CD8-positive, alpha-beta memory T cell (primary cell): ENCODE measurements around the gene SFXN3. TPM values are rescaled to one million over a fixed set of nuclear protein-coding genes. Genes with fewer than 3 reads are reported as not detected.
A peak's percentile ranks its signal among the peaks of the same experiment; 100 is the strongest.

Source experiments
- CTCF ChIA-PET: fragments of 350-600 bp; sonication (Branson Sonifier 250); formaldehyde crosslinking; loops from one replicate; lab custom pipeline; 2021; ENCODE audit warnings: antibody characterized with exemption; lab: Charles Lee
- POLR2A ChIA-PET: fragments of 350-600 bp; sonication (Branson Sonifier 250); formaldehyde crosslinking; loops from one replicate; lab custom pipeline; 2021; ENCODE audit warnings: antibody characterized with exemption; lab: Charles Lee
- DNase-seq, 5 donors: peaks; one replicate each; pipeline versions ENCODE4 v3.0.0 to v3.0.0-alpha.2; 2020 to 2022; ENCODE audit warnings: mixed read lengths in 1 of 5
- H3K27ac ChIP-seq: one replicate; pipeline ENCODE4 v1.7.0; 2013; ENCODE audit warnings: low read depth, mild to moderate bottlenecking, low read length, moderate library complexity
- H3K27me3 ChIP-seq: 2 replicates; pipeline ENCODE4 v1.7.0; 2013; ENCODE audit warnings: low read length, mild to moderate bottlenecking; ENCODE audit not compliant: insufficient read depth, poor library complexity, severe bottlenecking
- H3K36me3 ChIP-seq: 2 replicates; pipeline ENCODE4 v1.7.0; 2013; ENCODE audit warnings: mild to moderate bottlenecking, low read length, moderate library complexity; ENCODE audit not compliant: insufficient read depth
- H3K4me1 ChIP-seq: 2 replicates; pipeline ENCODE4 v1.7.0; 2013; ENCODE audit warnings: mild to moderate bottlenecking, low read length, moderate library complexity; ENCODE audit not compliant: insufficient read depth
- H3K4me3 ChIP-seq: 2 replicates; pipeline ENCODE4 v1.7.0; 2013; ENCODE audit warnings: mild to moderate bottlenecking, low read length
- H3K9me3 ChIP-seq: 2 replicates; pipeline ENCODE4 v1.7.0; 2013; ENCODE audit warnings: mild to moderate bottlenecking, low read length
- H3K27ac Mint-ChIP-seq, 8 donors: one replicate each; pipeline ENCODE4 v1.8.0; 2020 to 2021; ENCODE audit warnings: mixed read lengths in 8 of 8, mild to moderate bottlenecking in 6 of 8, inconsistent platforms in 3 of 8, moderate library complexity in 3 of 8
- H3K27me3 Mint-ChIP-seq, 2 donors: one replicate each; pipeline ENCODE4 v1.8.0; 2020 to 2021; ENCODE audit warnings: mixed read lengths in 2 of 2, mild to moderate bottlenecking in 1 of 2, moderate library complexity in 1 of 2
- H3K36me3 Mint-ChIP-seq, 3 donors: one replicate each; pipeline ENCODE4 v1.8.0; 2020 to 2021; ENCODE audit warnings: mixed read lengths in 3 of 3, inconsistent platforms in 1 of 3, mild to moderate bottlenecking in 1 of 3
- H3K4me1 Mint-ChIP-seq, 3 donors: one replicate each; pipeline ENCODE4 v1.8.0; 2020 to 2021; ENCODE audit warnings: mixed read lengths in 3 of 3, inconsistent platforms in 1 of 3, mild to moderate bottlenecking in 1 of 3
- H3K4me3 Mint-ChIP-seq, 7 donors: one replicate each; pipeline ENCODE4 v1.8.0; 2020 to 2021; ENCODE audit warnings: mixed read lengths in 7 of 7, mild to moderate bottlenecking in 6 of 7, moderate library complexity in 4 of 7, inconsistent platforms in 2 of 7
- H3K9me3 Mint-ChIP-seq, 5 donors: one replicate each; pipeline ENCODE4 v1.8.0; 2020 to 2022; ENCODE audit warnings: mixed read lengths in 5 of 5, mild to moderate bottlenecking in 3 of 5, moderate library complexity in 2 of 5, inconsistent platforms in 1 of 5
- polyA plus RNA-seq: library from polyadenylated mRNA; unstranded; fragments of 300-500 nt; fragmentation: Illumina TruSeq; gene quantifications from one replicate; pipeline ENCODE4 v1.2.3, GENCODE V29; 2021
- total RNA-seq, 2 experiments: library from RNA; stranded (reverse); gene quantifications; one replicate each; pipeline ENCODE4 v1.2.3, GENCODE V29; 2021

The SFXN3 gene
- total and polyA plus RNA-seq, 3 experiments from 2014 or later: 17.6 to 26.5 (median 25.2) TPM

DNA sequence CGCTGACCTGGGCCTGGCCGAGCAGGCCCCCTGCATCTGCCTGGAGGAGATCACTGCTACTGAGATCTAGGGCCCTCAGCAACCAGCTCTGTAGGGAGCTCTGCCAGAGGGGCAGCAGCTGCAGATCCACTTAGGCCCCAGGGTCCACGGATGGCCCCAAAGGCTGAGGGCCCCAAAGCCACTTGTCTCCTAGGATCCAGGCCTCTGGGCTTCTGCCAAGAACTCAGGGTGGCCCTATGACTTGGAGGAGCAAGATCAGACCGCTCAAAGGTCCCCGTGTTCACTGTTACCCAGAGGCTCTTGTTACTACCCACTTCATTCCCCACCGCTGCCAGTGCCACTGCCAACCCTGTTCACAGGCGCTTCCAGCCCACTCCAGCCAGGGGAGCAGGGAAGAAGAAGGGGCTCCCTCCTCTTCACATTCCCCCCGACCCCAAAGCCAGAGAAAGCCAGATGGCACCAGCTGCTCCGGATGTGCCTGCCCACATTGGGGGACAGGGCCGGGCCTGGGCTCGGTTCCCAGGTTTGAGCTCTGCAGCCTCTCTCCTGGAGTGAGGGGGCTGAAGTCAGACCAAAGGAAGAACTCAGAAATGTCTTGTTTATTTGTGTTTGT lies 23.8 kb upstream of the SFXN3 start:
- Histone ChIP-seq H3K36me3 (no peaks in the 10 kb centered on the region), H3K9me3 (no peaks in the 10 kb centered on the region), H3K4me1 (no peaks in the 10 kb centered on the region), H3K27me3 (no peaks in the 10 kb centered on the region), H3K4me3 (no peak overlapping the region), H3K27ac (no peak overlapping the region)
- DNase-seq: no peak
- Mint-ChIP-seq H3K36me3 (peaks cover 0 to 26% (median 0%) of the 10 kb centered on the region in 3 donors), H3K4me3 (no peak overlapping the region), H3K9me3 (no peaks in the 10 kb centered on the region), H3K27me3 (no peaks in the 10 kb centered on the region), H3K27ac (no peak overlapping the region), H3K4me1 (no peaks in the 10 kb centered on the region)
- ChIA-PET CTCF (interaction anchor here (1.0 to 7.0 kb wide), 3 partner anchors 9 to 42 kb away, joined by 3 to 64 read pairs (median 6); partner anchors contain the start of gene LZTS2), POLR2A (no interaction called here)

DNA sequence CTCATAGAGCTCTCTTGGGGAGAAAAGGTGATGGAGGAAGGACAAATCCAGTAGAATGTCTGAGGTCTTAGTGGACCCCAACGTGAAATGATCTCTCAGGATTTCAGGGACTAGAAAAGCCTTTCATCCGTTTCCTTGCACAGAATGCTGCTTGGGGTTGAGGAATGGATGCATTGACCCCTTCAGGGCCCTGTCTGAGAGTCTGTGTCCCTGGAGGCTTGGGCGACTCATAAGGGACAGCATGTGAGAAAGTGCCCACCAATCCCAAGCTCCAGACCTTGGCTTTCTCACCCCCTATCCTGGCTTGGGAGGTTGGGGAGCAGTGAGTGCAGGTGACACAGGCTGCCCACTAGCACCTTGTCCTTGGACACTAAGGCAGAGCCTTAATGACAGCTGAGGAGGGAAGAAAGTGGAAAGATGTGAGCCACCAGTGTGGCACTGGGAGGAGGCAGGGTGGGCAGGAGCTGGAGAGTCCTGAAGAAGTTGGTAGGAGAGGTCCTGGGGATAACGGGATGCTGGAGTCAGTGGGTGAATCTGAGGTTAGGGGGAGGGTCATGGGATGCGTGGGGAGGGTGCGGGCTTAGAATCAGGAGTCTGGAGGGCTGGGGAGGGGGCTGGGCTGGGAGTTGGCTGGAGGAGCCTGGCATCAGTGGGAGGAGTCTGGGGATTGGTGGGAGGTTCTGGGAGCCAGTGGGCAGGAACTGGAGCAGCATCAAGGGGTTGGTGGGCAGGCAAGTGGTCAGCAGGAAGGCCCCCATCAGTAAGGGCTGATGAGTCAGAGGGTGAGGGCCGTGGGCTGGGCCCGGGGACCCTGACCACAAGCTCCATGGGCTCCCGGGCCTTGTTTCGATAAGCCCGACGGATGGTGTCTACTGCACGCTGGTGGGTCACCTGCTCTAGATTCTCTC lies 22.9 kb upstream of the SFXN3 start:
- Mint-ChIP-seq H3K36me3 (peaks cover 0 to 22% (median 0%) of the 10 kb centered on the region in 3 donors), H3K9me3 (no peaks in the 10 kb centered on the region), H3K27ac (no peak overlapping the region), H3K4me3 (no peak overlapping the region), H3K4me1 (peaks cover 5 to 7% (median 6%) of the 10 kb centered on the region in 3 donors), H3K27me3 (peaks cover 0 to 3% of the 10 kb centered on the region in 2 donors)
- H3K36me3 ChIP-seq: no peaks in the 10 kb centered on the region
- no peaks in the 10 kb centered on the region for H3K9me3 ChIP-seq
- DNase-seq: no peak
- no peak overlapping the region for H3K27ac ChIP-seq
- H3K27me3 ChIP-seq: no peaks in the 10 kb centered on the region
- ChIA-PET POLR2A (no interaction called here), CTCF (interaction anchor here (1.0 to 7.0 kb wide), 3 partner anchors 10 to 41 kb away, joined by 3 to 64 read pairs (median 6); partner anchors contain the start of gene LZTS2)
- no peak overlapping the region for H3K4me3 ChIP-seq
- H3K4me1 ChIP-seq: peaks cover 7% of the 10 kb centered on the region

DNA sequence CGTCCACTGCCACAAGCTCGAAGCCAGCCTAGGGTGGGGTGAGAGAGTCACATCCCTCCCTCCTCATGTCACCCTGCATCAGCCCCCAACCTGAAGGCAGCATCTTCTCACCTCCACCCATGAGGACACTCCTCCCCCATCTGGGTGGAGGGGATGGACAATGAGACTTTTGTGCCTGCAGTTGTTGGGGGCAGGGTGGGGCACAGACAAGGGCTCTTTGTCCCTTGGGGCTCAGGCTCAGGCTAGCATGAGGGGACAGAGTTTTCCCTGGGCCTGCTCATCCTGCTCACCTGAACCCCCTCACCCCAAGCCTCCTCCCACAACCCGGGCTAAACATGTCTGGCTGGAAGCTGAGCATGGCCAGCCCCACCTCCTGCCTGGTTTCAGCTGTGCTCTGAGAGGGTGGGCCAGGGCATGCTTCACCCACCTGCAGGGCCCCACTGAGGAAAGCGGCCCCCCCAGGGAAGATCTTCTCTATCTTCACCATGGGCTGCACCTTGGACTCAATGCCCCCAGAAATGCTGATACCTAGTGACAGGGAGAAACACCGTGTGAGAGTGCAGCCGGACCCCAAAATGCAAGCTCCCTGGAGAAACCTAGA lies 22.1 kb upstream of the SFXN3 start:
- Histone ChIP-seq H3K9me3 (no peaks in the 10 kb centered on the region), H3K27ac (no peak overlapping the region), H3K4me1 (peaks cover 10% of the 10 kb centered on the region), H3K36me3 (no peaks in the 10 kb centered on the region), H3K4me3 (no peak overlapping the region), H3K27me3 (no peaks in the 10 kb centered on the region)
- Mint-ChIP-seq H3K4me1 (peaks cover 7 to 11% (median 10%) of the 10 kb centered on the region in 3 donors), H3K27me3 (peaks cover 0 to 3% of the 10 kb centered on the region in 2 donors), H3K27ac (no peak overlapping the region), H3K9me3 (no peaks in the 10 kb centered on the region), H3K4me3 (no peak overlapping the region), H3K36me3 (peaks cover 0 to 19% (median 0%) of the 10 kb centered on the region in 3 donors)
- DNase-seq: no peak
- ChIA-PET POLR2A (no interaction called here), CTCF (interaction anchor here (1.3 to 7.0 kb wide), 2 partner anchors 11 to 22 kb away, joined by 3 to 64 read pairs; partner anchors contain the start of genes LZTS2, PDZD7 and SFXN3)

DNA sequence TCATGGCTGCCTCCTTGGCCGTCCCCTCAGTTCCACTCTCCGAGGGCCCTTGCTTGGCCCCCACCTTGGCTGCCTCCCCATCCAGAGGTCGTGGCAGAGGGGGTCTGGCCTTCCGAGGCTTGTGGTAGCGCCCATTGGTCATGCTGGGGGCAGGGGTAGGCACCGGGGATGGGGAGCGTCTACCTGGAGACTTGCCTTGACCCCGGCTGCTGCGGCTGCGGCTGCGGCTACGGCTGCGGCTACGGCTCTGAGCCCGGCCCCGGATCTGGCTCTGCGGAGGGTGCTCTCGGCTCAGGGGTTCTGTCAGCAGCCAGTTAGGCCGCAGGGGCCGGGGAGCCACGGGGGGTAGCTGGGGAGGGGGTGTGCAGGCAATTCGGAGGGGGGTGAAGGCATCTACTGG lies 20.7 kb upstream of the SFXN3 start:
- Histone ChIP-seq H3K9me3 (no peaks in the 10 kb centered on the region), H3K27ac (no peak overlapping the region), H3K27me3 (no peaks in the 10 kb centered on the region), H3K36me3 (no peaks in the 10 kb centered on the region), H3K4me3 (no peak overlapping the region), H3K4me1 (peaks cover 13% of the 10 kb centered on the region)
- H3K4me1 Mint-ChIP-seq: peaks cover 9 to 17% (median 16%) of the 10 kb centered on the region in 3 donors
- H3K27ac Mint-ChIP-seq: peak overlapping the region in 1 of 8 donors; percentile 42
- CTCF ChIA-PET: interaction anchor here (1.3 to 7.0 kb wide), 2 partner anchors 12 to 21 kb away, joined by 3 to 64 read pairs; partner anchors contain the start of genes LZTS2, PDZD7 and SFXN3
- H3K27me3 Mint-ChIP-seq: peaks cover 8 to 9% of the 10 kb centered on the region in 2 donors
- peaks cover 0 to 15% (median 0%) of the 10 kb centered on the region in 3 donors for H3K36me3 Mint-ChIP-seq
- no peak for DNase-seq
- POLR2A ChIA-PET: no interaction called here
- no peak overlapping the region for H3K4me3 Mint-ChIP-seq
- no peaks in the 10 kb centered on the region for H3K9me3 Mint-ChIP-seq

DNA sequence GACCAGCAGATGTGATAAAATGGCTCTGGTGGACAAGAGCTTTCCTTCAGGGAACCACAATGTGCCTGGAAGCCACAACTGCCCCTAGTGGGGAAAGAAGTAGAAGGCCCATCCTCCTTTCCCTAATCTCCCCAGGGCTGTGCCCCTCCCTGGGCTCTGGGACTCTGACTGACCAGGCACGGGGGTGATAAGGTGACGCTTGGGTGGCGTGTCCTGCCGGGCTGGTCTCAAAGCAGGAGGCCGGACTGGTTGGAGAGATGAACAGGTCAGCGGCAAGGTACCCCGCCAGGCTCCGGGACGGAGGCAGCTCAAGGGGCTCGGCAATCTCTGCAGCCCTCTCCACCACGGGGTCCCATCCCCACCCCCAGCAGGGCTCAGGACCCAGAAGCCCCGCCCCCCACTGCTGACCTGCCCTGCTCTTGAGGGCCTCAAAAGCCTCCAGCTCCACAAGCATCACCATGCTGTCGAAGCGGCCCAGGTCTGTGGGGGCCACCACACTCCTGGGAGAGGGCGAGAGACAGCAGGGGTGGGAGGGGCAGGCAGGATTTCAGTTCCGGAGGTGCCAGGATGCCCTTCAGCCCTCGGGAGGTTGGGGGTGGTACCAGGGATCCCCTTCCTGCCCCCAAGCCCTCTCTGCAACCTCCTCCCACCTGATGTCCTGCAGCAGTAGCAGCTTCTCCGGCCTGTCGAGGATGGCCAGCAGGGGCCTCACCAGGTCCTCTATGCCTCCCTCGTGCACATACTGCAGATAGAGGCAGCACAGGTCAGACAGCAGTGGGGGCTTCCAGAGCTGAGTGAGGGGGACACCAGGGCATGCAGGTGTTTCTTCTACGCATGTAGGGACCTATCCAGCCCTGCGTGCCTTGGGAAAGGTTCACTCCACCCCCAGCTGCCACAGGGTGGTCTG lies 19.3 kb upstream of the SFXN3 start:
- no peaks in the 10 kb centered on the region for H3K36me3 ChIP-seq
- peaks cover 17 to 20% of the 10 kb centered on the region in 2 donors for H3K27me3 Mint-ChIP-seq
- no peak for DNase-seq
- ChIA-PET POLR2A (no interaction called here), CTCF (interaction anchor here (1.4 to 7.0 kb wide), 4 partner anchors 9 to 20 kb away, joined by 3 to 64 read pairs (median 6); partner anchors contain the start of gene LZTS2)
- no peak overlapping the region for H3K4me3 ChIP-seq
- peaks cover 8% of the 10 kb centered on the region for H3K27me3 ChIP-seq
- H3K4me1 Mint-ChIP-seq: peaks cover 9 to 17% (median 16%) of the 10 kb centered on the region in 3 donors
- H3K36me3 Mint-ChIP-seq: peaks cover 2 to 5% (median 4%) of the 10 kb centered on the region in 3 donors
- H3K4me3 Mint-ChIP-seq: peak overlapping the region in 1 of 7 donors; percentile 23
- H3K9me3 ChIP-seq: no peaks in the 10 kb centered on the region
- no peak overlapping the region for H3K27ac Mint-ChIP-seq
- peaks cover 13% of the 10 kb centered on the region for H3K4me1 ChIP-seq
- no peaks in the 10 kb centered on the region for H3K9me3 Mint-ChIP-seq
- no peak overlapping the region for H3K27ac ChIP-seq

DNA sequence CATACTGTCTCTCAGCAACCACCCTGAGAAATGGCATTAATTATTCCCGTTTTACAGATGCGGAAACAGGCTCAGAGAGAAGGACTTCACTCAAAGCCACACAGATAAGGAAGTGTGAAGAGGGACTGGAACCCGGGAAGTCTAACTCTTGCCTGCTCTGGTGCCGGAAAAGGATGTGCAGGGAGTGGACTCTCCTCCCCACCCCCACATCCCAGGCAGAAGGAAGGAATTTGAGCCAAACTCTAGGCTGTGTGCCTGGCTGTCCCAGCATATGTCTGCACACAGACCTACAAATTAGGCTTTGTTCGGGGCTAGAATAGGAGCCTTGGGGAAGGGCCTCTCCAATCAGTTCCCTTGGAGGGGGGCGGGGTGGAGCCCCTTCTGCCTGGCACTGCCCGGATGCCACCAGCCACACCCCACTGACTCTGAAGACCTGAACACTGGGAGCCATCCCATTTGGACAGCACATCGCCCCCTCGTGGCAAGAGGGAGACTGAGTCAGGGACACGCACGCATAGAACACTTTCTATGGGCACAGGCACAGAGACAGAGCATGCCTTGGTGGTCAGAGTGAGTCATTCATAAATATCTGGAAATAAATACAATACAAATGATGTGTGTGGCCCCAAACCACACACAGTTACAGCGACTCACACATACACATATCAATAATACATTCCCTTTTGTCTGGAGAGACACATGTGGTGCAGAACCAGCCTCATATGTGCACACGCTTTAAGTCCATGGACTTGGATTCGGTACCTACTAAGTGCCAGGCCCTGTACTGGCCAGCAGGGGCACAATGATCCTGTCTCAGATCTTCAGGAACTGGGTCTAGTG lies 18.3 kb upstream of the SFXN3 start:
- Histone ChIP-seq H3K27me3 (peaks cover 14% of the 10 kb centered on the region), H3K27ac (no peak overlapping the region), H3K4me3 (no peak overlapping the region), H3K36me3 (no peaks in the 10 kb centered on the region), H3K9me3 (no peaks in the 10 kb centered on the region), H3K4me1 (peaks cover 13% of the 10 kb centered on the region)
- H3K4me3 Mint-ChIP-seq: no peak overlapping the region
- peaks cover 26 to 29% of the 10 kb centered on the region in 2 donors for H3K27me3 Mint-ChIP-seq
- peaks cover 0 to 4% (median 2%) of the 10 kb centered on the region in 3 donors for H3K36me3 Mint-ChIP-seq
- POLR2A ChIA-PET: no interaction called here
- CTCF ChIA-PET: interaction anchor here (1.4 to 7.0 kb wide), 3 partner anchors 10 to 15 kb away, joined by 3 to 64 read pairs (median 7); partner anchors contain the start of gene LZTS2
- H3K4me1 Mint-ChIP-seq: peaks cover 9 to 17% (median 16%) of the 10 kb centered on the region in 3 donors
- H3K27ac Mint-ChIP-seq: peak overlapping the region in 2 of 8 donors; percentile 11 to 69
- no peaks in the 10 kb centered on the region for H3K9me3 Mint-ChIP-seq
- DNase-seq: peak; percentile 50 to 86 (median 66)
